ENCODE measurements around the gene GLI3. TPM values are rescaled to one million over a fixed set of nuclear protein-coding genes. Genes with fewer than 3 reads are reported as not detected.

The GLI3 gene
- total and polyA plus RNA-seq, 12 donors = 0.51 to 9.1 (median 5.3) TPM

- no peaks in the 10 kb centered on the region for H3K36me3 ChIP-seq
- WGBS, 2 donors = 95 to 96% methylated on average over 4 of the region's 4 CpGs
- ATAC-seq = no peak
- no peak for DNase-seq
- no peaks in the 10 kb centered on the region for H3K4me1 ChIP-seq
- H3K27ac ChIP-seq = no peak overlapping the region
- no peak overlapping the region for H3K4me3 ChIP-seq
- H3K9me3 ChIP-seq = no peaks in the 10 kb centered on the region
- TF ChIP-seq CTCF (IDR thresholded peaks at IDR 0.05) = no peak
- peaks cover 0 to 4% (median 0%) of the 10 kb centered on the region in 7 donors for H3K27me3 ChIP-seq
- intact Hi-C loops (cut with DNase I) = no loop called here
Observed at GRCh38 chr7:42175834-42176723, 60.9 kb downstream of the GLI3 start.

GRCh38 chr7:42174391-42174912 is 62.6 kb downstream of the GLI3 start:
- H3K27ac ChIP-seq = no peak overlapping the region
- H3K9me3 ChIP-seq = no peaks in the 10 kb centered on the region
- H3K4me1 ChIP-seq = no peaks in the 10 kb centered on the region
- no peak for ATAC-seq
- H3K27me3 ChIP-seq = peaks cover 0 to 4% (median 0%) of the 10 kb centered on the region in 7 donors
- no peak for TF ChIP-seq CTCF (IDR thresholded peaks at IDR 0.05)
- no peak overlapping the region for H3K4me3 ChIP-seq
- DNase-seq = no peak
- intact Hi-C loops (cut with DNase I) = no loop called here
- WGBS, 2 donors = 79 to 88% methylated on average over 20 of the region's 20 CpGs
- no peaks in the 10 kb centered on the region for H3K36me3 ChIP-seq

GRCh38 chr7:42170724-42171123 is 66.3 kb downstream of the GLI3 start:
- peaks cover 0 to 4% (median 0%) of the 10 kb centered on the region in 7 donors for H3K27me3 ChIP-seq
- H3K36me3 ChIP-seq = no peaks in the 10 kb centered on the region
- ATAC-seq = no peak
- no peaks in the 10 kb centered on the region for H3K9me3 ChIP-seq
- peaks cover 0 to 7% (median 0%) of the 10 kb centered on the region in 9 donors for H3K4me1 ChIP-seq
- no peak overlapping the region for H3K27ac ChIP-seq
- no peak overlapping the region for H3K4me3 ChIP-seq
- intact Hi-C loops (cut with DNase I) = no loop called here
- TF ChIP-seq CTCF (IDR thresholded peaks at IDR 0.05) = no peak
- DNase-seq = no peak

- WGBS, 2 donors = 92 to 93% methylated on average over 8 of the region's 8 CpGs
- no peaks in the 10 kb centered on the region for H3K27me3 ChIP-seq
- peaks cover 0 to 7% (median 0%) of the 10 kb centered on the region in 9 donors for H3K4me1 ChIP-seq
- H3K36me3 ChIP-seq = no peaks in the 10 kb centered on the region
- H3K9me3 ChIP-seq = no peaks in the 10 kb centered on the region
- no peak for TF ChIP-seq CTCF (IDR thresholded peaks at IDR 0.05)
- DNase-seq = no peak
- intact Hi-C loops (cut with DNase I) = loop anchor here in 1 of 10 donors (10.0 kb wide), 1 partner anchor 56 kb away; no protein-coding TSS in a partner anchor
- no peak for ATAC-seq
- no peak overlapping the region for H3K4me3 ChIP-seq
- H3K27ac ChIP-seq = no peak overlapping the region
Observed at GRCh38 chr7:42168512-42168911, 68.5 kb downstream of the GLI3 start.
